ENCODE measurements around the gene STARD10. TPM values are rescaled to one million over a fixed set of nuclear protein-coding genes. Genes with fewer than 3 reads are reported as not detected.
"Not testable (repeated sequence)": the region's sequence is repeated elsewhere in the genome, so short reads cannot be mapped to it uniquely, and the experiment has no call there.

Gene STARD10
- total RNA-seq, 2 donors from 2014 or later = 7.7 to 16.4 TPM

GRCh38 chr11:72806378-72806777 lies 12.5 kb upstream of the STARD10 start:
- Mint-ChIP-seq H3K4me1 (peaks cover 10% of the 10 kb centered on the region), H3K36me3 (ENCODE audit: low read depth) (peaks cover 37% of the 10 kb centered on the region)
- not testable (repeated sequence) for H3K9me3 Mint-ChIP-seq; ATAC-seq (replicated peaks); H3K4me3 Mint-ChIP-seq; H3K27ac Mint-ChIP-seq; H3K27me3 Mint-ChIP-seq

GRCh38 chr11:72805216-72805615 lies 11.4 kb upstream of the STARD10 start:
- Mint-ChIP-seq H3K9me3 (no peaks in the 10 kb centered on the region), H3K4me1 (peaks cover 4% of the 10 kb centered on the region), H3K4me3 (no peak overlapping the region), H3K27ac (no peak overlapping the region), H3K27me3 (no peaks in the 10 kb centered on the region), H3K36me3 (ENCODE audit: low read depth) (peaks cover 25% of the 10 kb centered on the region)
- ATAC-seq (replicated peaks) = no peak

GRCh38 chr11:72802822-72803221 lies 9.0 kb upstream of the STARD10 start:
- Mint-ChIP-seq H3K9me3 (no peaks in the 10 kb centered on the region), H3K27ac (no peak overlapping the region), H3K36me3 (ENCODE audit: low read depth) (peaks cover 1% of the 10 kb centered on the region), H3K4me3 (no peak overlapping the region), H3K4me1 (peaks cover 4% of the 10 kb centered on the region), H3K27me3 (no peaks in the 10 kb centered on the region)
- ATAC-seq (replicated peaks) = no peak

DNA sequence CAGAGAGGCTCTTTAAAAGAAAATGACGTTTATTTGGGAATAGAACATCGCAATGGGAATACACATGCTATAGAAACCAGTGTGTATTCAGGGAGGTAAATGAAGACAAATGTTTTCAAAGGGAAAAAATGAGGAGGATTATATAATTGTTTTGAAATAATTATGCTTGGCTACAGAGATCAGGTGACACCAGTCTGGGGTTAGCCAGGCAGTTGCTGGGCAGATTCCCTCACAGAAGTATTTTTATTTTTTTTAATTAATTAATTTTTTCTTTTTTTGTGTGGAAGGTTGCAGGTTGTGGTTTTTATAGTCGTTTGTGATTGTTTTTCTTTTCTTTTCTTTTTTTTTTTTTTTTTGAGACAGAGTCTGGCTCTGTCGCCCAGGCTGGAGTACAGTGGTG lies 5.6 kb upstream of the STARD10 start:
- no peak overlapping the region for H3K4me3 Mint-ChIP-seq
- no peaks in the 10 kb centered on the region for H3K9me3 Mint-ChIP-seq
- no peak for ATAC-seq (replicated peaks)

GRCh38 chr11:72798361-72798760 lies 4.5 kb upstream of the STARD10 start:
- Mint-ChIP-seq H3K4me1 (peaks cover 6% of the 10 kb centered on the region), H3K4me3 (no peak overlapping the region), H3K27me3 (no peaks in the 10 kb centered on the region), H3K36me3 (ENCODE audit: low read depth) (no peaks in the 10 kb centered on the region), H3K27ac (no peak overlapping the region), H3K9me3 (no peaks in the 10 kb centered on the region)
- ATAC-seq (replicated peaks) = no peak

More for the DNA sequence above, 5.6 kb upstream of the STARD10 start:
- H3K4me1 Mint-ChIP-seq = peaks cover 4% of the 10 kb centered on the region
- H3K27me3 Mint-ChIP-seq = no peaks in the 10 kb centered on the region
- H3K36me3 Mint-ChIP-seq (ENCODE audit: low read depth) = no peaks in the 10 kb centered on the region
- H3K27ac Mint-ChIP-seq = no peak overlapping the region

- Mint-ChIP-seq H3K36me3 (ENCODE audit: low read depth) (no peaks in the 10 kb centered on the region), H3K27me3 (no peaks in the 10 kb centered on the region), H3K4me3 (peak overlapping the region; percentile 94), H3K4me1 (peaks cover 18% of the 10 kb centered on the region), H3K27ac (peak overlapping the region; percentile 95), H3K9me3 (no peaks in the 10 kb centered on the region)
- ATAC-seq (replicated peaks) = no peak
These were observed 797 bp downstream of the STARD10 start for GRCh38 chr11:72793076-72793424.

DNA sequence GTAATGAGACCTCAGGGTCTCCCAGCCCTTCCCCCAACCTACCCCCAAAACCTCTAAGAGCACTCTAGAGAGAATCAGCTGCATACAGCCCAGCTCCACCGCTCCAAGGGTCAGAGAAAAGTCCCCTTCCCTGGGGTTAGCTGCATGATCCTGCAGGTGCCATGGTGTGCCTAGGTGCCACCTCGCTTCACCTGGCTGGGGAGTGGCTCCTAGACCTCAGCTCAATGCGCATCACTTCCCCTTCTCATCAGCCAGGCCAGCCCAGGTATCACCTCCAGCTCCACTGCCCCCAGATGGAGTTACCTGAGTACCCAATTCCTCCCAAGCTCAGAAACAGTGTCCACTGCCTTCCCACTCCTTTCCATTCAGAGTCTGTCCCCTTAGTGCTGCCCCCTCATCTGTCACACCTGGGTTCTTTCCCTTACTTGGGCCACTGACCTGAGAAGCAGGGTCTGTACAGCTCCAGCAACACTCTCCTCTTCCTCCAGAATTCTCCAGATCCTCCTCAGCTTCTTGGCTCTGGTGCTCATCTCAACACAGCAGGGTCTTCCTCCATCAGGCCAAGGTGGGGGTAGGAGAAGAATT lies 1.3 kb downstream of the STARD10 start:
- peak overlapping the region; percentile 94 for H3K4me3 Mint-ChIP-seq
- H3K9me3 Mint-ChIP-seq = no peaks in the 10 kb centered on the region
- H3K27me3 Mint-ChIP-seq = no peaks in the 10 kb centered on the region
- H3K36me3 Mint-ChIP-seq (ENCODE audit: low read depth) = no peaks in the 10 kb centered on the region
- H3K27ac Mint-ChIP-seq = peak overlapping the region; percentile 95
- ATAC-seq (replicated peaks) = no peak
- peaks cover 18% of the 10 kb centered on the region for H3K4me1 Mint-ChIP-seq

DNA sequence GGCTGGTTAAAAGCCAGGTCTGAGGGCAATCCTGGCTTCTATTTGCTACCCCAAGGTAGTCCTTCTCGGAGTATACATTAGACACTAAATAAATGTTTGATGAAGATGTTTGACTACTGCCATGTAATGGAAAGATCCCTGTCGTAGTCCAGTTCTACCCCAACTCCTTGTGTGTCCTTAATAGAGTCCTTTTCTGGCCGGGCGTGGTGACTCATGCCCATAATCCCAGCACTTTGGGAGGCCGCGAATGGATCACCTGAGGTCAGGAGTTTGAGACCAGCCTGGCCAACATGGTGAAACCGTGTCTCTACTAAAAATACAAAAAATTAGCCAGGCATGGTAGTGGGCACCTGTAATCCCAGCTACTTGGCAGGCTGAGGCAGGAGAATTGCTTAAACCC lies 2.6 kb downstream of the STARD10 start:
- H3K4me3 Mint-ChIP-seq; ATAC-seq (replicated peaks); H3K36me3 Mint-ChIP-seq (ENCODE audit: low read depth); H3K27me3 Mint-ChIP-seq; H3K9me3 Mint-ChIP-seq; H3K27ac Mint-ChIP-seq: not testable (repeated sequence)
- peaks cover 18% of the 10 kb centered on the region for H3K4me1 Mint-ChIP-seq

DNA sequence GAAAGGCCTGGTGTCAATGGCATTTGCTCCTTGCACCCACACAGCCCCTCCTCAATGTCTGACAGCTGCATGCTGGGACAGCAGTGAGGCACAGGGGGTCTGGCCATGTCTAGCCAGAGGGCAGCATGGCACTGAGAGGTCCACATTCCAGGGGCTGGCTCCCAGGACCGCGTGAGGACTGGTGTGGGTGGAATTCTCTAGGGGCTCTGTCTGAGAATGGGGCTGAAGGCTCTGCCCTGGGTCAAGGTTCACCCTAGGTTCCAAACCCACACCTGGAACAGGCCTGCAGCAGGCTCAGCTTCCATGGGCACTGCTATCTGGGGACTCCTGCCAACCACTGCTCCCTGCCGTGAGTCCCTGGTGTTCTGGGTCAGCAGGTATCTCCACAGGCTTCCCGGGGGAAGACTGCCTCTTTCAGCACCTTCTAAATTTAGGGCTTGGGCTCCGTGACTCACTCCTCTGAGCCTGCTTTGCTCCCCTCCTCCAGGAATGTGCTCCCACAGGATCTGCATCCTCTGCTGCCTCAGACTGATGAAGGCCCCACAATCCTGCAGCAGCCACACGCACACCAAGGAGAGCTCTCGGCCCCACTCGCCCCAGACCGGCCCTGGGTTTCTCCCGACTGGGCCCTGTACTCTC lies 4.2 kb downstream of the STARD10 start:
- H3K36me3 Mint-ChIP-seq (ENCODE audit: low read depth) = no peaks in the 10 kb centered on the region
- peaks cover 15% of the 10 kb centered on the region for H3K4me1 Mint-ChIP-seq
- no peak overlapping the region for H3K4me3 Mint-ChIP-seq
- H3K27me3 Mint-ChIP-seq = no peaks in the 10 kb centered on the region
- no peak overlapping the region for H3K27ac Mint-ChIP-seq
- no peak for ATAC-seq (replicated peaks)
- no peaks in the 10 kb centered on the region for H3K9me3 Mint-ChIP-seq

- Mint-ChIP-seq H3K4me3 (no peak overlapping the region), H3K27me3 (no peaks in the 10 kb centered on the region), H3K9me3 (no peaks in the 10 kb centered on the region), H3K27ac (peak overlapping the region; percentile 48), H3K36me3 (ENCODE audit: low read depth) (no peaks in the 10 kb centered on the region), H3K4me1 (peaks cover 10% of the 10 kb centered on the region)
- ATAC-seq (replicated peaks) = no peak
These were observed 5.6 kb downstream of the STARD10 start for GRCh38 chr11:72788241-72788640.

DNA sequence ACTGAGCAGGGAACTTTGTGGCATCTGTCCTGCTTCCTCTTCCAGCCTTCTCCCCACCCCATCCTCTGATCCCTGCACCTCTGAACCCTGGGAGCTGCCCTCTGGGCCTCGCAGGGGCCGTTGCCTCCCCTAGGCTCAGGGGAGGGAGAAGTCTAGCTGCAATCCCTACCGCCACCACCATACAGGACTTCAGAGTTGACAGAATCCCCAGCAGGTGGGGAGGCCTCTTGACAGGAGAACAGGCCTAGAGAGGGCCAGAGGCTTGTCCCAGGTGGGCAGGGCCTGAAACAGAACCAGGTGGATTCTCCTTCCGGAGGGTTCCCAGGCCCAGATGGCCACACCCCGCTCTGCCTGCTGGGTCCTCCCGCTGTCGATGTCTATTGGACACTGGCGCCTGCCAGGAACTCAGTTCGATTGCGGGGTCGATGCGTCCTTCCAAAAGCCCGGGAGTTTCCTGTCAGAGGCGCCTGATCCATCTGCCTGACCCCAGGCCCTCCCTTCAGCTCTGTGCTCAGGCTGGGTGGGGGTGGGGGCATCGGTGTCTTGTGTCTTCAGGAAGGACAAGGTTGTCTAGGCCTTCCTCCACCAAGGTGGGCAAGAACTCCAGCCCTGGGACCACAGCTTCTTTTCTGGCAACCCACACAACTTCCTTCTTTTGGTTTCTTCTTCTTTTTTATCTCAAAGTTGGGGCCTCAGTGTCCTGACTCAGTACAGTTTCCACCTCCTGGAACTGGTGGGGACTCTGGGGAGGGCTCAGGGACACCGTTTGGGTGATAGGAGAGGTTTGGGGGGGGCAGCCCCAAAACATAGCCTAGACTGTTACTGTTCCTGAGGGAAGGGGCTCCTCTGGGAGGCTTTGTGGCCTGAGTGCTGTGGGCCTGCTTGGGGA lies 6.4 kb downstream of the STARD10 start:
- H3K27me3 Mint-ChIP-seq = no peaks in the 10 kb centered on the region
- peak; percentile 18 for ATAC-seq (replicated peaks)
- peak overlapping the region; percentile 48 for H3K27ac Mint-ChIP-seq
- no peak overlapping the region for H3K4me3 Mint-ChIP-seq
- H3K4me1 Mint-ChIP-seq = peaks cover 2% of the 10 kb centered on the region
- H3K36me3 Mint-ChIP-seq (ENCODE audit: low read depth) = no peaks in the 10 kb centered on the region
- H3K9me3 Mint-ChIP-seq = no peaks in the 10 kb centered on the region

DNA sequence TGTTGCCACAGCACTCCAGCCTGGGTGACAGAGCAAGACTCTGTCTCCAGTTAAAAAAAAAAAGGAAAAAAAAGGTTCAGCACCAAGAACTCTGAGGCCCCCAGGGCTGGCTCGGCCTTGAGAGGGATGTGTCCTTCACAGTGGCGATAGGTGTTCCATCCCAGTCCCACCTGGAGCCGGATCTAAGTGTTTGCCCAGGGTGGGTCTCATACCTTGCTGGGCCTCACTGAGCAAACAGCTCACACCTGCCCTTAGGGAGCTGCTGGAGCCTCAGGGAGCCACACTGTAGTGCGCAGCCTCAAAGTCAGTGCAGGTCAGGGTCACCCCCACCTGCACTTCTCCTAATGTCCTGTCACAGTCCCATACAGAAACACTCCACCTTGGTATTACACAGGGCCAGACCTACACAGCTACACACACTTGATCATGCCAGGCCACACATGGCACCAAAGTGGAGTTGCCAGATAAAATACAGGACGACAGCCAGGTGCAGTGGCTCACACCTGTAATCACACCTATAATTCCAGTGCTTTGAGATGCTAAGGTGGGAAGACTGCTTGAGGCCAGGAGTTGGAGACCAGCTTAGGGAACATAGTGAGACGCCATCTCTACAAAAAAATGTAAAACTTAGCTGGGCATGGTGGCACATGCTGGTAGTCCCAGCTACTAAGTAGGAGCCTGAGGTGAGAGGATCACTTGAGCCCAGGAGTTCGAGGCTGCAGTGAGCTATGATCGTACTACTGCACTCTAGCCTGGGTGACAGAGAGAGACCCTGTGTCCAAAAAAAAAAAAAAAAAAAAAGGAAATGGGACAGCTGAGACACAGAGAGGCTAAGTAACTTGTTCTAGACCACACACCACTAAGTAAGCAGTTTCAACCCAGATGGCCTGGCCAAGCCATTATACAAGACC lies 7.3 kb downstream of the STARD10 start:
- peaks cover 7% of the 10 kb centered on the region for H3K4me1 Mint-ChIP-seq
- no peak overlapping the region for H3K27ac Mint-ChIP-seq
- H3K27me3 Mint-ChIP-seq = no peaks in the 10 kb centered on the region
- no peaks in the 10 kb centered on the region for H3K36me3 Mint-ChIP-seq (ENCODE audit: low read depth)
- H3K4me3 Mint-ChIP-seq = no peak overlapping the region
- ATAC-seq (replicated peaks) = no peak
- no peaks in the 10 kb centered on the region for H3K9me3 Mint-ChIP-seq

DNA sequence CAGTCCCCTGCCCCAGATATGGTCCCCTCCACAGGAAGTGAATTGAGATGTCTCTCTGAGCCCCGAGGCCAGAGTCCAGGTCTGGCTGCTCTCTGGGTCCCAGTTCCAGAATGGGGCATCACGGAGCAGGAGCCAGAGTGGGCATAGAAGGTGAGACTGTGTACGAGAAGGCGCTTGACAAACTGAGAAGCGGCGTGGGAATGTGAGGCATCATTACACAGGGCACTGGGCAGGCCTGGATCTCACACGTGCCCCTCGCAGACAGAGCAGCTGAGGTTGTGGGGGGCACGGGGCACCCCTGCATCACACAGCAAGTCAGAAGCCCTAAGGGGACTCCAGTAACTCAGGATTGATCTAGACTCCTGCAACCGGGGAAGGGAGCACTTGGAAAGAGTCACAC lies 9.2 kb downstream of the STARD10 start:
- no peak for ATAC-seq (replicated peaks)
- H3K4me1 Mint-ChIP-seq = peaks cover 11% of the 10 kb centered on the region
- no peaks in the 10 kb centered on the region for H3K9me3 Mint-ChIP-seq
- H3K27ac Mint-ChIP-seq = no peak overlapping the region
- no peak overlapping the region for H3K4me3 Mint-ChIP-seq
- H3K36me3 Mint-ChIP-seq (ENCODE audit: low read depth) = no peaks in the 10 kb centered on the region
- H3K27me3 Mint-ChIP-seq = no peaks in the 10 kb centered on the region

All from activated T-helper 17 cell treated with anti-CD3 and anti-CD28 coated beads, Interleukin-2, amount 50 U/mL, for 72 hours (primary cell).